Trophoblast cell (in vitro differentiated cells and primary cell): Measurements from ENCODE around the gene MYO5C.
"Not testable (repeated sequence)": the region's sequence is repeated elsewhere in the genome, so short reads cannot be mapped to it uniquely, and the experiment has no call there.

Source experiments
- DNase-seq, 2 donors: peaks; one replicate each; pipeline ENCODE4 v3.0.0-alpha.2; 2016
- H2AFZ ChIP-seq: 2 replicates; pipeline ENCODE4 v1.6.1; 2013; ENCODE audit warnings: low read length, moderate library complexity, mild to moderate bottlenecking; ENCODE audit not compliant: insufficient read depth, poor library complexity
- H2AK5ac ChIP-seq: 2 replicates; pipeline ENCODE4 v1.6.1; 2013; ENCODE audit warnings: mild to moderate bottlenecking, low read length
- H2BK120ac ChIP-seq: 2 replicates; pipeline ENCODE4 v1.6.1; 2013; ENCODE audit warnings: low read length, mild to moderate bottlenecking, moderate library complexity; ENCODE audit not compliant: insufficient read depth, poor library complexity
- H2BK12ac ChIP-seq: 2 replicates; pipeline ENCODE4 v1.6.1; 2013; ENCODE audit warnings: mild to moderate bottlenecking, low read length, moderate library complexity
- H2BK5ac ChIP-seq: 2 replicates; pipeline ENCODE4 v1.6.1; 2013; ENCODE audit warnings: low read length, low read depth, moderate library complexity, mild to moderate bottlenecking; ENCODE audit not compliant: poor library complexity
- H3K14ac ChIP-seq: 2 replicates; pipeline ENCODE4 v1.6.1; 2013; ENCODE audit warnings: mild to moderate bottlenecking, low read length
- H3K18ac ChIP-seq: 2 replicates; pipeline ENCODE4 v1.6.1; 2013; ENCODE audit warnings: mild to moderate bottlenecking, low read length
- H3K23ac ChIP-seq: 2 replicates; pipeline ENCODE4 v1.6.1; 2013; ENCODE audit warnings: low read length
- H3K27ac ChIP-seq: 2 replicates; pipeline ENCODE4 v1.5.1; 2013; ENCODE audit warnings: low read depth, mild to moderate bottlenecking, inconsistent platforms, low read length, moderate library complexity
- H3K27me3 ChIP-seq: 2 replicates; pipeline ENCODE4 v1.6.1; 2013; ENCODE audit warnings: inconsistent platforms, mild to moderate bottlenecking, low read length, moderate library complexity; ENCODE audit not compliant: insufficient read depth
- H3K36me3 ChIP-seq, 2 experiments: 1 replicate in 1 of 2; 2 replicates in 1 of 2; pipeline ENCODE4 v1.6.1; 2013; ENCODE audit warnings: low read length in 2 of 2, mild to moderate bottlenecking in 2 of 2, moderate library complexity in 1 of 2; ENCODE audit not compliant: insufficient read depth in 2 of 2, control insufficient read depth in 1 of 2
- H3K4ac ChIP-seq: 2 replicates; pipeline ENCODE4 v1.6.1; 2013; ENCODE audit warnings: low read depth, mild to moderate bottlenecking, low read length, moderate library complexity
- H3K4me1 ChIP-seq, 2 experiments: 1 replicate in 1 of 2; 2 replicates in 1 of 2; pipeline ENCODE4 v1.6.1; 2013; ENCODE audit warnings: low read length in 2 of 2, mild to moderate bottlenecking in 2 of 2, moderate library complexity in 1 of 2; ENCODE audit not compliant: insufficient read depth in 2 of 2, control insufficient read depth in 1 of 2
- H3K4me2 ChIP-seq: 2 replicates; pipeline ENCODE4 v1.6.1; 2013; ENCODE audit warnings: inconsistent platforms, mild to moderate bottlenecking, low read length, moderate library complexity
- H3K4me3 ChIP-seq: 2 replicates; pipeline ENCODE4 v1.5.1; 2013; ENCODE audit warnings: mild to moderate bottlenecking, low read depth, low read length, inconsistent platforms
- H3K79me1 ChIP-seq: one replicate; pipeline ENCODE4 v1.6.1; 2013; ENCODE audit warnings: low read length
- H3K79me2 ChIP-seq: 2 replicates; pipeline ENCODE4 v1.6.1; 2013; ENCODE audit warnings: low read length, mild to moderate bottlenecking; ENCODE audit not compliant: control insufficient read depth, insufficient read depth, poor library complexity
- H3K9ac ChIP-seq: 2 replicates; pipeline ENCODE4 v1.6.1; 2013; ENCODE audit warnings: mild to moderate bottlenecking, low read length
- H3K9me3 ChIP-seq: 2 replicates; pipeline ENCODE4 v1.6.1; 2013; ENCODE audit warnings: low read depth, mild to moderate bottlenecking, control low read depth, inconsistent platforms, low read length; ENCODE audit not compliant: insufficient read depth
- H4K12ac ChIP-seq: 2 replicates; pipeline ENCODE4 v1.6.1; 2013; ENCODE audit warnings: low read depth, mild to moderate bottlenecking, low read length, moderate library complexity
- H4K8ac ChIP-seq: 2 replicates; pipeline ENCODE4 v1.6.1; 2013; ENCODE audit warnings: low read depth, mild to moderate bottlenecking, low read length, moderate library complexity
- H4K91ac ChIP-seq: one replicate; pipeline ENCODE4 v1.6.1; 2013; ENCODE audit warnings: low read depth, mild to moderate bottlenecking, low read length, moderate library complexity
- WGBS: extraction: QIAGEN DNeasy Blood & Tissue Kit; methylation state at CpG from one replicate; pipeline ENCODE4 v1.1.7; 2013; ENCODE audit warnings: missing lambda C conversion rate; ENCODE audit not compliant: insufficient read length, insufficient coverage; ENCODE audit errors: extremely low coverage; 5-methylcytosine and 5-hydroxymethylcytosine counted together

MYO5C gene

GRCh38 chr15:52287114-52287513 lies 8.5 kb downstream of the MYO5C start:
- Histone ChIP-seq H4K91ac (no peak overlapping the region), H3K4ac (no peak overlapping the region), H3K9me3 (peaks cover 5% of the 10 kb centered on the region), H2AK5ac (no peak overlapping the region), H3K14ac (no peak overlapping the region), H3K27ac (no peak overlapping the region), H2AFZ (no peak overlapping the region), H2BK12ac (no peak overlapping the region), H2BK120ac (no peak overlapping the region), H3K4me1 (peaks cover 0 to 2% of the 10 kb centered on the region in 2 experiments), H3K79me2 (no peaks in the 10 kb centered on the region), H3K27me3 (no peaks in the 10 kb centered on the region), H3K79me1 (no peaks in the 10 kb centered on the region), H3K9ac (no peak overlapping the region), H4K12ac (no peak overlapping the region), H3K18ac (no peak overlapping the region), H3K23ac (no peak overlapping the region), H3K36me3 (peaks cover 0 to 2% of the 10 kb centered on the region in 2 experiments), H4K8ac (no peak overlapping the region), H3K4me2 (no peak overlapping the region), H2BK5ac (no peak overlapping the region), H3K4me3 (no peak overlapping the region)
- no CpG with 5 or more reads among the region's 7 CpGs for WGBS
- no peak for DNase-seq

GRCh38 chr15:52285941-52286340 lies 9.7 kb downstream of the MYO5C start:
- not testable (repeated sequence) for H2AK5ac ChIP-seq, H2BK12ac ChIP-seq, DNase-seq, H3K4me3 ChIP-seq, H3K9me3 ChIP-seq, H3K9ac ChIP-seq, H3K18ac ChIP-seq, H2BK5ac ChIP-seq, H4K12ac ChIP-seq, H3K27ac ChIP-seq, H3K4me2 ChIP-seq, H2BK120ac ChIP-seq, H3K79me1 ChIP-seq, H3K23ac ChIP-seq, H3K14ac ChIP-seq, H3K27me3 ChIP-seq, H3K4ac ChIP-seq, H3K79me2 ChIP-seq, H2AFZ ChIP-seq, H4K8ac ChIP-seq, H3K36me3 ChIP-seq, H4K91ac ChIP-seq, H3K4me1 ChIP-seq
- WGBS, result no CpG with 5 or more reads among the region's 34 CpGs

GRCh38 chr15:52284164-52284563 lies 11.4 kb downstream of the MYO5C start:
- no peak overlapping the region for H3K23ac ChIP-seq
- H2BK120ac ChIP-seq, result no peak overlapping the region
- no peaks in the 10 kb centered on the region for H3K79me1 ChIP-seq
- H3K27ac ChIP-seq, result no peak overlapping the region
- no peak overlapping the region for H2AFZ ChIP-seq
- H4K8ac ChIP-seq, result no peak overlapping the region
- no peak overlapping the region for H3K4me2 ChIP-seq
- no peak overlapping the region for H2AK5ac ChIP-seq
- H4K91ac ChIP-seq, result no peak overlapping the region
- no peaks in the 10 kb centered on the region for H3K79me2 ChIP-seq
- H2BK12ac ChIP-seq, result no peak overlapping the region
- peaks cover 4 to 6% of the 10 kb centered on the region in 2 experiments for H3K4me1 ChIP-seq
- H3K4ac ChIP-seq, result no peak overlapping the region
- H3K14ac ChIP-seq, result no peak overlapping the region
- H2BK5ac ChIP-seq, result no peak overlapping the region
- H3K4me3 ChIP-seq, result no peak overlapping the region
- H3K36me3 ChIP-seq, result peaks cover 0 to 2% of the 10 kb centered on the region in 2 experiments
- H3K18ac ChIP-seq, result no peak overlapping the region
- WGBS, result no CpG with 5 or more reads among the region's 3 CpGs
- H3K9ac ChIP-seq, result no peak overlapping the region
- H3K9me3 ChIP-seq, result peaks cover 4% of the 10 kb centered on the region
- no peaks in the 10 kb centered on the region for H3K27me3 ChIP-seq
- H4K12ac ChIP-seq, result no peak overlapping the region
- peak in 1 of 2 donors; percentile 20 for DNase-seq

GRCh38 chr15:52283281-52283680 lies 12.3 kb downstream of the MYO5C start:
- Histone ChIP-seq H4K8ac (no peak overlapping the region), H2BK120ac (no peak overlapping the region), H2AK5ac (no peak overlapping the region), H3K23ac (no peak overlapping the region), H3K4me3 (no peak overlapping the region), H3K4me2 (no peak overlapping the region), H3K79me2 (no peaks in the 10 kb centered on the region), H3K27me3 (no peaks in the 10 kb centered on the region), H3K9me3 (peaks cover 3% of the 10 kb centered on the region), H2BK12ac (no peak overlapping the region), H3K18ac (no peak overlapping the region), H4K91ac (no peak overlapping the region), H3K4me1 (peaks cover 4 to 6% of the 10 kb centered on the region in 2 experiments), H3K27ac (no peak overlapping the region), H4K12ac (no peak overlapping the region), H3K9ac (no peak overlapping the region), H3K36me3 (peaks cover 0 to 2% of the 10 kb centered on the region in 2 experiments), H3K79me1 (no peaks in the 10 kb centered on the region), H2AFZ (no peak overlapping the region), H3K14ac (no peak overlapping the region), H2BK5ac (no peak overlapping the region), H3K4ac (no peak overlapping the region)
- DNase-seq, result no peak
- no CpG with 5 or more reads among the region's 6 CpGs for WGBS
